Activated CD8-positive, alpha-beta memory T cell treated with anti-CD3 and anti-CD28 coated beads for 24 hours (primary cell): ENCODE data around the gene KIF16B.

Experiments
- DNase-seq: peaks from one replicate; pipeline ENCODE4 v3.0.0-alpha.2; 2020

The KIF16B gene

GRCh38 chr20:16346956-16347355, 226.3 kb downstream of the KIF16B start:
- no peak for DNase-seq

GRCh38 chr20:16337707-16338106, 235.5 kb downstream of the KIF16B start:
- DNase-seq = no peak

GRCh38 chr20:16327606-16328005, 245.6 kb downstream of the KIF16B start:
- DNase-seq = no peak

- no peak for DNase-seq
These were observed 252.0 kb downstream of the KIF16B start for GRCh38 chr20:16321291-16321690.

DNA sequence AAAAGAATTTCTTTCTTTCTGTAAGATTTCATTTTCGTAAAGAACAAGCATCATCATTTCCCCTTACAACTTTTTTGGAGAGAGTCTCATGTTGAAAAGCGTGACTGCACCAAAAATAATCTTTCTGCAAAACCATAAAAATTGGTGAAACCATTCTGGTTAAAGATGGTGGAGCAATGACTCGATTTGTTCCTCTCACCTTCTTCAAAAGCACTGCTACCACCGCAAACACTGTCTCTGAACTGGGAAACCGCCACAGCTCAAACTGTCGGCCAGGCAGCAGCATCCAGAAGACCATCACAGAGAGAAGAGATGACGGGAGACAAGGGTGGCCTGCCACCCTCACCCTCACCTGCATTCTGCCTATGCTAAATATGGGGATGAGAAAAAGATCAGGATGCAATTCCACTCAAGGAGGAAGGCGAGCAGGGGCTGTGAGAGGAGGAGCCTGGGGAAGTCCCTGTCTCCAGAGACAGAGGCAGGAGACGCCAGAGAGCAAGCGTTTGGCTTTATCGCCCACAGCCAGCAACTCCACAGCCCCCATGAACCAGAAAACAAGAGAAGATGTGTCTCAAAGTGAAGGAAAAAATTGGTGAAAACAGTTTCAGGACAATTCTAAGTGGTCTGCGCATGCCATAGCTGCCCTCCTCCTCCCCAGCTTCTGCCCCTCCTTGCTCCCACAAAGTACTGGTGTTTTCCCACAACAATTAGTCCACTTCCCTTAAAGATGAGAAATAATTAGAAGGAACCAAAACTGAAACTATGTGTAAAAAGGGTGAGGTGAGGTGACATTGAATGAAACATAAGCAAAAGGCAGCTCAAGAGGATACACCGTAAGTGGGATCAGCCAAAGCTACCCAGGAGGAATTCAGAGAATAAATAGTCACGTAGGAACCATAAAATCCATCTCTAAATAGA, 255.5 kb downstream of the KIF16B start:
- DNase-seq = no peak

GRCh38 chr20:16316513-16316912, 256.7 kb downstream of the KIF16B start:
- DNase-seq = no peak

GRCh38 chr20:16314748-16315159, 258.5 kb downstream of the KIF16B start:
- DNase-seq = no peak

DNA sequence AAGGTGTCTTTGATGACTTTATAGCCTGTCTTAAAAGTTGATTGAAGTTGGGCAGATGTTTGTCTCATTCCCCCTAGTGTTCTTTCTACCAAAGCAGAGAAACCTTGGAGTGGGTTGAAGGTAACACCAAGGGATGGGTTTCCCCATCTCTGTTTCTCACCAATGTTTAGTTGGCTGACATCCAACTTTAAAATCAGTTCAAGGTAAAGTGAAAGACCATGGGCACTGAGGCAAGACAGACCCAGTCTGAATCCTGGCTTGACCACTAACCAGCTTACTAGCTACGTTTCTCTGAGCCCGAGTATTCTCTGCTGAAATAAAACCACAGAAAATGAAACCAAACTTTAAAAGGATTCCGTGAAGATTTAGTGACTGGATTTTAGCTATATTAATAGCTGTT, 258.9 kb downstream of the KIF16B start:
- DNase-seq = no peak

DNA sequence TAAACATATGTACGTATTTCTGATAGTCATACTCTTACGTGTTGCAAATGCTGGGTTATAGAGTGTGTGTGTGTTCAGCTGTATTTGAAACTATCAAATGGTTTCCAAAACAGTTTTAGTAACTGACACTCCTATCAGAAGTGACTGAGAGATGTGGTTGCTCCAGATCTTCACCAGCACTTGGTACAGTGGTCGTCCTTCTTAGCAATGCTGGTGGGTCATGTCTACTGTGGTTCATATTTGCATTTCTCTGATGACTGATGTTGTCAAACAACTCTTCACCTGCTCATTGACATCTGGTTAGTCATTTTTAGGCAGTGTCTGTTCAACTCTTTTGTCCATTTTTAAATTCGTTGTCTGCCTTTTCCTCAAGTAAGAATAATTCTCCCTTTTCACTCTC, 259.3 kb downstream of the KIF16B start:
- DNase-seq = no peak

GRCh38 chr20:16312998-16313397, 260.2 kb downstream of the KIF16B start:
- DNase-seq = no peak

DNA sequence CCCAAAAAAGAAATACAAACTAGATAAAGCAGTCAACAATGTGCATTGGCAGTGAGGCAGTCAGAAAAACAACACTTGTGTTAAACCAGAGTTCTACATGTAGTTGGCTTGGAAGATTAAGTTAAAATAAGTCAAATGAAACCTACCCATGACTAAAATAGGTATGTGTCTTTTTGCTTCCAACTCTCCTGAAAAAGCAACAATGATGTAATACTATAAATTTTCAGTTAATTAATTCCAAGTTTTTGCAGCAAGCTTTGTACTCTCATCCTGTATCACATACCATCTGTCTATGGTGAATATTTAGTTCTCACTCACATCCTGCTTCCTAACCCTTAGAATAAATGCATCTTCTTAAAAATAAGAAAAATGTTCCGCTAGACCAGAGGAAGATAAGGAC, 261.5 kb downstream of the KIF16B start:
- no peak for DNase-seq

- no peak for DNase-seq
These were observed 264.5 kb downstream of the KIF16B start for GRCh38 chr20:16308754-16309153.

- DNase-seq = no peak
These were observed 270.4 kb downstream of the KIF16B start for GRCh38 chr20:16302818-16303217.

- no peak for DNase-seq
These were observed 271.3 kb downstream of the KIF16B start for GRCh38 chr20:16301986-16302385.

DNA sequence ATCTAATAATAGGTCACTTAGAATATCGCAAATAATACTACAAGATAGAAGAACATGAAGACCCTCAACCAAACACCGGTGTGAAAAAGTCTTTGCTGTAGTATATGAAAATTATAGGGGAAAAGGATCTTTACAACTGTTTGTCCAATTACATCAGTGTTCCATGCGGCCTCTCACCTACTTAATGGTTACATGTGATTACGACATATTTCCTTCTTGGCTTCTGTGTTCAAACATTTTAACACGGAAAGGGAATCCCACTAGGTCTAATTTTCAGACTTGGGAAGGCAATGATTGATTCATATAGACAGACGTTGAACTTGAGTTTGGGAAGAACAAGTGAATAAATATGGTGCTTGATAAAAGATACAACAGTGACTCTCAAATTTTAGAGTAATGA, 273.4 kb downstream of the KIF16B start:
- no peak for DNase-seq

- DNase-seq = no peak
These were observed 276.3 kb downstream of the KIF16B start for GRCh38 chr20:16296931-16297330.

DNA sequence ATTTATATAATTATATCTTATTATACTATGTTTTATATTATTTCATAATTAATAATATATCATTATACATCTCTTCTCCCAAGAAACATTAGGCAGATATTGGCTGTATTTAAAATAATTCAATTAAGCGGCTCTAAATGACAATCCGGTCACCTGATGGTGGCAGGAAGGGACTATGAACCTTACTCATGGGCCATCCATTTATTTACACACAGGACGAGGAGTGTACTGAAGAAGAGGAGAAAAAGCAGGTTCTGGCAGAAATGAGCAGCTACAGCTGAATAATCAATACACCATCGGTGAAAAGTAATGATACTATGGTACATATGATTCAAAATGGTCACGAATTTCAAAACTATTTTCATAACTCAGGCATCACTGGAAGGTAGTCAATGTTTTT, 277.7 kb downstream of the KIF16B start:
- no peak for DNase-seq

- DNase-seq = no peak
These were observed 279.7 kb downstream of the KIF16B start for GRCh38 chr20:16293590-16293989.

DNA sequence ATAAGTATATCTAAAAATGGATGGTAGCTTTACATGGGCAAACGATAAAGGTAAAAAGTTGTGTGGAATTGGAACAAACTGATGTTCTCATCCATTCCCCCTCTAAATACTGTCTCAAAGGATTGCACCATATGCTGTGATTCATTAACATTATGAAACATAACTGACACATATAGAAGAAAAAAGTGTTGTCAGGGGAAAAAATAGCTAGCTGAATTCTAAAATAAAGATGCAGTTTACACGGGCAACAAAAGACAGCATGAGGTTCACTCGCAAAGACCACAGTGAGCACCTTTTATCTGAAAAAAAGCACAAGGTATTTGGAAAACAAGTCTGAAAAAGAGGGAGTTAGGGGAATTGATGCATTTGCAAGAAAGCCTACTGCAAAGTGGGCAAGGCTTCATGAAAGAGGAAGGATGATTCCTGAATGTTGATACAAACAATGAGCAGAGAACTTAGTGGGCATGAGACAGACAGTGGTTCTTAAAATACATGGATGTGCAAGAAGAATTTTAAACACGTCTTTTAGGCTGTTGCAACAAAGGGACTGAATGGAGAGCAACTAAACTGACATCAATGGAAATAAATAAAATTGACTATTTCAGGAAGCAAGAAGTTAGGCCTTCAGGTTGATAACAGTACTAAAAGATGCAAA, 280.9 kb downstream of the KIF16B start:
- no peak for DNase-seq

GRCh38 chr20:16290358-16290757, 282.9 kb downstream of the KIF16B start:
- no peak for DNase-seq

GRCh38 chr20:16287776-16288175, 285.5 kb downstream of the KIF16B start:
- DNase-seq = no peak

- DNase-seq = no peak
These were observed 286.6 kb downstream of the KIF16B start for GRCh38 chr20:16286601-16287000.

DNA sequence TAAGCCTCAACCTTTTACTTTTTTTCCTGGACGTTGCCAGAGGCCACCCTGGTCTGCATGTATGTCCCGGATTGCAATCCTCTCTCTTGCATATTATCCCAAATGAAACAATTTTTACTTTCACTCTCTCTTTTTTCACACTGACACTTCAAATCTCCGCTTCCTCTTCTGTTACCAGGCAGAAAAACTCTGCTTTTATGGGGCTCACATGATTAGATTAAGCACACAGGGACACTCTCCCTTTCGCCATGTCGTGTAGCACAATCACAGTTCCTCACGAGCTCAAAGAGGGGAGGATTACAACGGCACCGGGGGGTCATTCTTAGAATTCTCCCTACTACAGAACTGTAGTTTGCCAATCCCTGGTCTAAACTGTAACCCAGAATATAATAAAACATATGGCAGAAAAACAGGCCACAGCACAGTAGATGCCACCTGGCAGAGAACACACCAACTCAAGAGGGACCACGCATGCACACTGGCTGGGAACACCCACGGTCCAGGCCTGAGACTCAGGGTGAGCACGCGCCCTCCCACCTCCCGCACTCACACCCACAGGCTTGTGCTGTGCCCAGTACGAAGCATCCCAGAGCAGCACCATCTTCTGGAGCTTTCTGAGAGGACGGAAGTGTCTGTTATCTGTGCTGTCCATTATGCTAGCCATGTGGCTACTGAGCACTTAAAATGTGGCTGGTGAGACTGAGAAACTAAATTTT, 288.7 kb downstream of the KIF16B start:
- no peak for DNase-seq

- no peak for DNase-seq
These were observed 289.3 kb downstream of the KIF16B start for GRCh38 chr20:16283978-16284377.
